Smooth muscle cell of the coronary artery (primary cell): ENCODE results near the gene KRTAP6-1. TPM values are rescaled to one million over a fixed set of nuclear protein-coding genes. Genes with fewer than 3 reads are reported as not detected.

Source experiments
- total RNA-seq: library from RNA; depleted of rRNA; stranded (reverse); fragments of >200 nt; gene quantifications from 2 replicates; pipeline ENCODE4 v1.2.3, GENCODE V29; 2014; ENCODE audit warnings: low replicate concordance

KRTAP6-1 gene
- not detected in 2 replicates for total RNA-seq

GRCh38 chr21:30613836-30614235 lies at the start of gene KRTAP6-1:
Gene KRTAP6-1 (minus strand): TSS chr21:30613930. CDS start chr21:30613904, 26 bp downstream.

GRCh38 chr21:30642564-30642963 lies 28.8 kb upstream of the KRTAP6-1 start, which contains the start of gene KRTAP20-3:
Gene KRTAP20-3 (plus strand): TSS chr21:30642864.

GRCh38 chr21:30634906-30635305 lies 21.2 kb upstream of the KRTAP6-1 start, which contains the start of gene KRTAP20-2:
Gene KRTAP20-2 (plus strand): TSS chr21:30635206. CDS start chr21:30635264, 58 bp downstream.

GRCh38 chr21:30620522-30620921 lies 6.8 kb upstream of the KRTAP6-1 start, which contains the start of gene KRTAP20-4:
Gene KRTAP20-4 (plus strand): TSS chr21:30620627.

GRCh38 chr21:30616125-30616524 lies 2.4 kb upstream of the KRTAP6-1 start, which contains the start of gene KRTAP20-1:
Gene KRTAP20-1 (plus strand): TSS chr21:30616425. CDS start chr21:30616455, 30 bp downstream.

GRCh38 chr21:30600787-30601186 lies 12.9 kb downstream of the KRTAP6-1 start, which contains the start of gene KRTAP22-1:
Gene KRTAP22-1 (plus strand): TSS chr21:30601087.

GRCh38 chr21:30598802-30599201 lies 14.9 kb downstream of the KRTAP6-1 start, which contains the start of gene KRTAP6-2:
Gene KRTAP6-2 (minus strand): TSS chr21:30598902. CDS start chr21:30598874, 28 bp downstream.

GRCh38 chr21:30592140-30592539 lies 21.6 kb downstream of the KRTAP6-1 start, which contains the start of gene KRTAP6-3:
Gene KRTAP6-3 (plus strand): TSS chr21:30592440. CDS start chr21:30592446, 6 bp downstream.

GRCh38 chr21:30590297-30590696 lies 23.4 kb downstream of the KRTAP6-1 start, which contains the start of gene KRTAP22-2:
Gene KRTAP22-2 (minus strand): TSS chr21:30590397.

Other genes starting within 250 kb of the KRTAP6-1 start
- gene KRTAP13-2, start 241.7 kb downstream of the KRTAP6-1 start, total RNA-seq, result not detected in 2 replicates
- not detected in 2 replicates for gene KRTAP13-1, start 217.9 kb downstream of the KRTAP6-1 start, total RNA-seq
- gene KRTAP13-3, start 188.0 kb downstream of the KRTAP6-1 start, total RNA-seq, result not detected in 2 replicates
- not detected in 2 replicates for gene KRTAP13-4, start 183.7 kb downstream of the KRTAP6-1 start, total RNA-seq
- gene KRTAP15-1, start 173.7 kb downstream of the KRTAP6-1 start, total RNA-seq, result not detected in 2 replicates
- gene KRTAP19-1, start 133.6 kb downstream of the KRTAP6-1 start, total RNA-seq, result not detected in 2 replicates
- gene KRTAP19-2, start 126.5 kb downstream of the KRTAP6-1 start, total RNA-seq, result not detected in 2 replicates
- gene KRTAP19-3, start 121.9 kb downstream of the KRTAP6-1 start, total RNA-seq, result not detected in 2 replicates
- not detected in 2 replicates for gene KRTAP19-4, start 116.8 kb downstream of the KRTAP6-1 start, total RNA-seq
- gene KRTAP19-5, start 111.8 kb downstream of the KRTAP6-1 start, total RNA-seq, result not detected in 2 replicates
- not detected in 2 replicates for gene KRTAP19-6, start 72.1 kb downstream of the KRTAP6-1 start, total RNA-seq
- not detected in 2 replicates for gene KRTAP19-7, start 52.6 kb downstream of the KRTAP6-1 start, total RNA-seq
- not detected in 2 replicates for gene KRTAP22-2, start 23.5 kb downstream of the KRTAP6-1 start, total RNA-seq
- not detected in 2 replicates for gene KRTAP6-3, start 21.5 kb downstream of the KRTAP6-1 start, total RNA-seq
- not detected in 2 replicates for gene KRTAP6-2, start 15.0 kb downstream of the KRTAP6-1 start, total RNA-seq
- gene KRTAP22-1, start 12.8 kb downstream of the KRTAP6-1 start, total RNA-seq, result not detected in 2 replicates
- not detected in 2 replicates for gene KRTAP20-1, start 2.5 kb upstream of the KRTAP6-1 start, total RNA-seq
- gene KRTAP20-4, start 6.7 kb upstream of the KRTAP6-1 start, total RNA-seq, result not detected in 2 replicates
- not detected in 2 replicates for gene KRTAP20-2, start 21.3 kb upstream of the KRTAP6-1 start, total RNA-seq
- not detected in 2 replicates for gene KRTAP20-3, start 28.9 kb upstream of the KRTAP6-1 start, total RNA-seq
- not detected in 2 replicates for gene KRTAP21-3, start 104.8 kb upstream of the KRTAP6-1 start, total RNA-seq
- not detected in 2 replicates for gene KRTAP21-2, start 133.3 kb upstream of the KRTAP6-1 start, total RNA-seq
- gene KRTAP21-1, start 141.5 kb upstream of the KRTAP6-1 start, total RNA-seq, result not detected in 2 replicates
- gene KRTAP8-1, start 199.3 kb upstream of the KRTAP6-1 start, total RNA-seq, result not detected in 2 replicates
- gene KRTAP7-1, start 215.8 kb upstream of the KRTAP6-1 start, total RNA-seq, result not detected in 2 replicates